ENCODE results near the gene MAIP1.

The MAIP1 gene

DNA sequence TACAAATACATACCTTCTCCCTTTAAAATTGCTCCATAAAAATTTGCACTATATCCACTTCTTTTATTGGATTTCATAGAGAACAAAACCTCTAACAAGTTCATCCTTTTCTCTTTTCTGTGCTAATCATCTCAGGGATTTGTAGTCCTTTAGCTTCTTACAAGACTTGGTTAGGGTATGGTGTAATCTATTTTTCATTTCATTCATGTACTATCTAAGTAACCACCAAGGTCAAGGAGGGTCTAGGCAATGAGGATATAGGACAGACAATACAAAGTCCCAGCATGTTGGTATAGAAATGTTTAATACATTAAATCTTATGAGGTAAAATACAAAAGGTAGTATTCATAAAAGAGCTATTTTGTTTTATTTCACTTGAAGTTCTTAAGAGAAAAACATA, 26.8 kb upstream of the MAIP1 start:
- Histone ChIP-seq H3K9me3 (ENCODE audit: severe bottlenecking) (no peaks in the 10 kb centered on the region), H3K36me3 (peaks cover 32% of the 10 kb centered on the region), H3K27me3 (ENCODE audit: insufficient read depth, low read depth, severe bottlenecking) (no peaks in the 10 kb centered on the region), H3K27ac (no peak overlapping the region), H3K4me3 (ENCODE audit: low read depth, low read length) (no peak overlapping the region)
- no peak for DNase-seq
- TF ChIP-seq, protein P1, sequence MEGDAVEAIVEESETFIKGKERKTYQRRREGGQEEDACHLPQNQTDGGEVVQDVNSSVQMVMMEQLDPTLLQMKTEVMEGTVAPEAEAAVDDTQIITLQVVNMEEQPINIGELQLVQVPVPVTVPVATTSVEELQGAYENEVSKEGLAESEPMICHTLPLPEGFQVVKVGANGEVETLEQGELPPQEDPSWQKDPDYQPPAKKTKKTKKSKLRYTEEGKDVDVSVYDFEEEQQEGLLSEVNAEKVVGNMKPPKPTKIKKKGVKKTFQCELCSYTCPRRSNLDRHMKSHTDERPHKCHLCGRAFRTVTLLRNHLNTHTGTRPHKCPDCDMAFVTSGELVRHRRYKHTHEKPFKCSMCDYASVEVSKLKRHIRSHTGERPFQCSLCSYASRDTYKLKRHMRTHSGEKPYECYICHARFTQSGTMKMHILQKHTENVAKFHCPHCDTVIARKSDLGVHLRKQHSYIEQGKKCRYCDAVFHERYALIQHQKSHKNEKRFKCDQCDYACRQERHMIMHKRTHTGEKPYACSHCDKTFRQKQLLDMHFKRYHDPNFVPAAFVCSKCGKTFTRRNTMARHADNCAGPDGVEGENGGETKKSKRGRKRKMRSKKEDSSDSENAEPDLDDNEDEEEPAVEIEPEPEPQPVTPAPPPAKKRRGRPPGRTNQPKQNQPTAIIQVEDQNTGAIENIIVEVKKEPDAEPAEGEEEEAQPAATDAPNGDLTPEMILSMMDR (IDR thresholded peaks at IDR 0.05; ENCODE audit: low read depth, low read length), result no peak

DNA sequence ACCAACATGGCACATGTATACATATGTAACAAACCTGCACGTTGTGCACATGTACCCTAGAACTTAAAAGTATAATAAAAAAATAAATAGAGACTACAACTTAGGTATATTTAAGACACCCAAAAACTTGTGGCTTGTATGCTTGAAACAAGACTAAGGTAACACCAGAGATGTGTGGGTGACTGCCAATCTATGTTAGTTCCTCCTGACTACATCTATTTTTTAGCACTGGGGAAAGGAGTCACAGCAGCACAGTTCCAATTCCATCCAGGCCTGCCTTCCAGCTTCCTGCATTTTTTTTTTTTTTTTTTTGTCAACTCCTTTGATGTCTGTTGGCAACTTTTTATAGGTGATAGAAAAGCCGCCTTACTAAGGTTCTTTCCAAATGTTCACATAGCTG, 26.1 kb upstream of the MAIP1 start:
- no peak for DNase-seq
- Histone ChIP-seq H3K4me3 (ENCODE audit: low read depth, low read length) (no peak overlapping the region), H3K27ac (no peak overlapping the region), H3K27me3 (ENCODE audit: insufficient read depth, low read depth, severe bottlenecking) (no peaks in the 10 kb centered on the region), H3K9me3 (ENCODE audit: severe bottlenecking) (no peaks in the 10 kb centered on the region), H3K36me3 (peaks cover 32% of the 10 kb centered on the region)
- TF ChIP-seq, protein P1 (IDR thresholded peaks at IDR 0.05; ENCODE audit: low read depth, low read length), result no peak

DNA sequence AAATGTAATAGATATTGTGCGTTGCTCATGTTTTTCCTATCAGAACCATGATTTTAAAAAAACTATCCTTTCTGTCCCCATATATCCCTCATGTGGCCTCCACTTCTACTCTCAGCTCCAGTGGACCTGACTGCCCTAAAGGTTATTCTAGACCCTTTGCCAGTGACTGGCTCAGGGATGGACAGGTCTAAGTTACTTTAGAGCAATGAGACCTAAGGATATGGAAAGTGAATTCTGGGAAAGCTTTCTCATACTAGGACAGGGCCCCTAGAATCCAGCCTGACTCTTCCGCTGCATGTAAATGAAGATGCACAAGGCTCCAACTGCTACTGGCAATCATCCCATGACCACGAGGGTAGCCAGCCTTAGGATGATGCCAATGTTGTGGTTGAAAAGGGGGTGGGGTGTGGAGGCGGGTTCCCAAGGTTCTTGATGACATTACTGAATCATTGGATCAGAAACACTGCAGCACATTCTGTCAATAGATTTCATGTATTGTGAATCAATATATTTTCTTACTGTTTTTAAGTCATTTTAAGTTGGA, 23.0 kb upstream of the MAIP1 start:
- no peaks in the 10 kb centered on the region for H3K27me3 ChIP-seq (ENCODE audit: insufficient read depth, low read depth, severe bottlenecking)
- H3K9me3 ChIP-seq (ENCODE audit: severe bottlenecking), result no peaks in the 10 kb centered on the region
- H3K4me3 ChIP-seq (ENCODE audit: low read depth, low read length), result no peak overlapping the region
- TF ChIP-seq, protein P1 (IDR thresholded peaks at IDR 0.05; ENCODE audit: low read depth, low read length), result no peak
- H3K36me3 ChIP-seq, result peaks cover 21% of the 10 kb centered on the region
- no peak overlapping the region for H3K27ac ChIP-seq
- DNase-seq, result no peak

DNA sequence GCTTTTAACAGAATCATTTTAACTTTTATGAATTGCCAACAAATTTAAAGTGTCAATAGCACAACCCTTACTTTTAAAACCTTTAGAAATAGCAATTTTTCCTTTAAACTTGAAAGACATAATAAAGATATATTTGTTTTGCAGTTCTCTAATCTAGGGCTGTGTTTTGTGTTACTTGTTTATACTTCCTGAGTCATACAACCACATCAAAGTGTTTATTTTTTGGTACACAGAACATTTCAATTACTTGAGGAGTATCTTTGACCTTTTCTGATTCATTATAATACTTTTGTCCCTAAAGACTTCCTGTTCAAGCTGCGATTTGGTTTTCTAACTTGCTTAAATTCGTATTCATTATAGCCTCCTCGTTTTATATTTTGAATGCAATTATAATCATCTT, 21.9 kb upstream of the MAIP1 start:
- Histone ChIP-seq H3K4me3 (ENCODE audit: low read depth, low read length) (no peak overlapping the region), H3K27me3 (ENCODE audit: insufficient read depth, low read depth, severe bottlenecking) (no peaks in the 10 kb centered on the region), H3K27ac (no peak overlapping the region), H3K36me3 (peaks cover 24% of the 10 kb centered on the region), H3K9me3 (ENCODE audit: severe bottlenecking) (no peaks in the 10 kb centered on the region)
- TF ChIP-seq, protein P1 (IDR thresholded peaks at IDR 0.05; ENCODE audit: low read depth, low read length), result no peak
- DNase-seq, result no peak

DNA sequence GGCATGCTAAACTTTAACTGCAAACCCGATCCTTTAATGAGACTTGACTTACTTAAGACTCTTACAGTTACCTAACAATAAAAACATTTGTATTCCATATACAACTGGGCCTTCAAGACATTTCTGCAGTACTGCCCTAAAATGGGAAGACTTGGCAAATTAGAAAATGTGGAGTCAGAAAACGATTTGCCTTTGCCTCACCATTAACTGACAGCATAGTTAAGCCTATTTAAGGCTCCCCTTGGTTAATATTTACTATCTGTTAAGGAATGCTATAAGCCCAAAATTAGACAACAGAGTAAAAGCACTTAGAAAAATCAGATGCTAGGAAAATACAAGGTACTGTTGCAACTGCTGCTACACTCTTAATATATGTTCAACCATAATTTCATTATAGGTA, 18.8 kb upstream of the MAIP1 start:
- no peak overlapping the region for H3K27ac ChIP-seq
- H3K27me3 ChIP-seq (ENCODE audit: insufficient read depth, low read depth, severe bottlenecking), result no peaks in the 10 kb centered on the region
- H3K9me3 ChIP-seq (ENCODE audit: severe bottlenecking), result no peaks in the 10 kb centered on the region
- DNase-seq, result no peak
- H3K4me3 ChIP-seq (ENCODE audit: low read depth, low read length), result no peak overlapping the region
- TF ChIP-seq, protein P1 (IDR thresholded peaks at IDR 0.05; ENCODE audit: low read depth, low read length), result no peak
- peaks cover 25% of the 10 kb centered on the region for H3K36me3 ChIP-seq

DNA sequence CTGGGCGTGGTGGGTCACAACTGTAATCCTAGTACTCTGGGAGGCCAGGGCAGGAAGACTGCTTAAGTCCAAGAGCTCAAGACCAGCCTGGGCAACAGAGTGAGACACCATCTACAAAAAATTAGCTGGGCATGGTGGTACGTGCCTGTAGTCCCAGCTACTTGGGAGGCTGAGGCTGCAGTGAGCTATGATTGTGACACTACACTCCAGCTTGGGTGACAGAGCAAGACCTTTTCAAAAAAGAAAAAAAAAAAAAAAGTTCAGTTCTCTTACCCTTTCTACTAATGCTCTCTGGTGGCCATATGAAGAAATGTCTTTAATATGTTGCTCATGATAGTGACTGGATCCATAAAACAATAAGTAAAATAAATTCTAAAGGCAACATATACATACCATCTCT, 15.0 kb upstream of the MAIP1 start:
- no peaks in the 10 kb centered on the region for H3K9me3 ChIP-seq (ENCODE audit: severe bottlenecking)
- no peak for DNase-seq
- no peak overlapping the region for H3K27ac ChIP-seq
- H3K27me3 ChIP-seq (ENCODE audit: insufficient read depth, low read depth, severe bottlenecking), result no peaks in the 10 kb centered on the region
- peaks cover 34% of the 10 kb centered on the region for H3K36me3 ChIP-seq
- TF ChIP-seq, protein P1 (IDR thresholded peaks at IDR 0.05; ENCODE audit: low read depth, low read length), result 0 out of 2 replicates have a peak, but pooled peaks have one; percentile 4
- H3K4me3 ChIP-seq (ENCODE audit: low read depth, low read length), result no peak overlapping the region
